Glomerular endothelial cell (primary cell): Measurements from ENCODE around the gene RBM19. TPM values are rescaled to one million over a fixed set of nuclear protein-coding genes. Genes with fewer than 3 reads are reported as not detected.

Experiments
- DNase-seq: peaks from one replicate; pipeline ENCODE4 v3.0.0-alpha.2; 2011; ENCODE audit warnings: low read depth, low spot score; ENCODE audit errors: extremely low read depth
- total RNA-seq: library from RNA; depleted of rRNA; stranded (reverse); fragments of >200 nt; gene quantifications from 2 replicates; pipeline ENCODE4 v1.2.3, GENCODE V29; 2015

Gene RBM19
- total RNA-seq, 1 donor from 2014 or later = 24.3 TPM

GRCh38 chr12:113959096-113959495 lies 7.0 kb downstream of the RBM19 start:
- DNase-seq = no peak

- DNase-seq = no peak
Observed at GRCh38 chr12:113958108-113958507, 8.0 kb downstream of the RBM19 start.

GRCh38 chr12:113957627-113958026 lies 8.5 kb downstream of the RBM19 start:
- no peak for DNase-seq

GRCh38 chr12:113955109-113955970 lies 10.8 kb downstream of the RBM19 start:
- no peak for DNase-seq

GRCh38 chr12:113954547-113954946 lies 11.6 kb downstream of the RBM19 start:
- DNase-seq = no peak

- no peak for DNase-seq
Observed at GRCh38 chr12:113950873-113951272, 15.3 kb downstream of the RBM19 start.

GRCh38 chr12:113949321-113950305 lies 16.5 kb downstream of the RBM19 start:
- no peak for DNase-seq

GRCh38 chr12:113948151-113948914 lies 17.8 kb downstream of the RBM19 start:
- DNase-seq = no peak

GRCh38 chr12:113946175-113946574 lies 19.9 kb downstream of the RBM19 start:
- DNase-seq = no peak

GRCh38 chr12:113945174-113946173 lies 20.7 kb downstream of the RBM19 start:
- no peak for DNase-seq

- no peak for DNase-seq
Observed at GRCh38 chr12:113942209-113942608, 23.9 kb downstream of the RBM19 start.

- DNase-seq = no peak
Observed at GRCh38 chr12:113941208-113941486, 25.0 kb downstream of the RBM19 start.

- no peak for DNase-seq
Observed at GRCh38 chr12:113940357-113941207, 25.5 kb downstream of the RBM19 start.

- no peak for DNase-seq
Observed at GRCh38 chr12:113939867-113940266, 26.3 kb downstream of the RBM19 start.

- no peak for DNase-seq
Observed at GRCh38 chr12:113938471-113938870, 27.7 kb downstream of the RBM19 start.

- no peak for DNase-seq
Observed at GRCh38 chr12:113936460-113936859, 29.7 kb downstream of the RBM19 start.

- peak; percentile 9 for DNase-seq
Observed at GRCh38 chr12:113935459-113935858, 30.7 kb downstream of the RBM19 start.

- no peak for DNase-seq
Observed at GRCh38 chr12:113934946-113935345, 31.2 kb downstream of the RBM19 start.
